ENCODE data around the gene IL23R. TPM values are rescaled to one million over a fixed set of nuclear protein-coding genes. Genes with fewer than 3 reads are reported as not detected.
"Not testable (repeated sequence)": the region's sequence is repeated elsewhere in the genome, so short reads cannot be mapped to it uniquely, and the experiment has no call there.

The IL23R gene
- total RNA-seq, 1 experiment from 2014 or later, result not detected

- DNase-seq (ENCODE audit: low spot score), result no peak
Observed at GRCh38 chr1:67193704-67194103, 27.4 kb downstream of the IL23R start.

GRCh38 chr1:67194209-67194863 lies 28.1 kb downstream of the IL23R start:
- DNase-seq (ENCODE audit: low spot score), result no peak

DNA sequence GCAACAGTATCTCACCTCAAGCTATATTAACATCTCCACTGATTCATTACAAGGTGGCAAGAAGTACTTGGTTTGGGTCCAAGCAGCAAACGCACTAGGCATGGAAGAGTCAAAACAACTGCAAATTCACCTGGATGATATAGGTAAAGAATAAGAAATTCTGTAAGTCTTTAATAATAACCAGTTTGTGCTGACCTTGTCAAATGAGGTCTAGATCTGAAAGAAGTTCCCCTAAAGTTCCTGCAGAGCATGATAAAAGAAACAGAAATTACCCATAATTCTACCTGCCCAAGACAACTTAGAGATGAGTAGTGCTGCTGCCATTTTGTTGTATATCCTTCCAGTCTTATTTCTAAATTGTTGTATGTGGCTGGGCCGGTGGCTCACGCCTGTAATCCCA lies 34.5 kb downstream of the IL23R start:
- DNase-seq (ENCODE audit: low spot score), result no peak

GRCh38 chr1:67201891-67202290 lies 35.6 kb downstream of the IL23R start:
- DNase-seq (ENCODE audit: low spot score), result no peak

- DNase-seq (ENCODE audit: low spot score), result no peak
Observed at GRCh38 chr1:67204298-67204980, 38.2 kb downstream of the IL23R start.

DNA sequence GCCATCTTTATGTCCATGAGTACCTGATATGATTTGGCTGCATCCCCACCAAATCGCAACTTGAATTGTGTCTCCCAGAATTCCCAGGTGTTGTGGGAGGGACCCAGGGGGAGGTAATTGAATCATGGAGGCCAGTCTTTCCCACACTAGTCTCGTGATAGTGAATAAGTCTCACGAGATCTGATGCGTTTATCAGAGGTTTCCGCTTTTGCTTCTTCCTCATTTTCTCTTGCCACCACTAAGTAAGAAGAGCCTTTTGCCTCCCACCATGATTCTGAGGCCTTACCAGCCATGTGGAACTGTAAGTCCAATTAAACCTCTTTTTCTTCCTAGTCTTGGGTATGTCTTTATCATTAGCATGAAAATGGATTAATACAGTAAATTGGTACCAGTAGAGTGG lies 41.1 kb downstream of the IL23R start:
- not testable (repeated sequence) for DNase-seq (ENCODE audit: low spot score)

GRCh38 chr1:67208217-67208616 lies 42.0 kb downstream of the IL23R start:
- DNase-seq (ENCODE audit: low spot score), result no peak

DNA sequence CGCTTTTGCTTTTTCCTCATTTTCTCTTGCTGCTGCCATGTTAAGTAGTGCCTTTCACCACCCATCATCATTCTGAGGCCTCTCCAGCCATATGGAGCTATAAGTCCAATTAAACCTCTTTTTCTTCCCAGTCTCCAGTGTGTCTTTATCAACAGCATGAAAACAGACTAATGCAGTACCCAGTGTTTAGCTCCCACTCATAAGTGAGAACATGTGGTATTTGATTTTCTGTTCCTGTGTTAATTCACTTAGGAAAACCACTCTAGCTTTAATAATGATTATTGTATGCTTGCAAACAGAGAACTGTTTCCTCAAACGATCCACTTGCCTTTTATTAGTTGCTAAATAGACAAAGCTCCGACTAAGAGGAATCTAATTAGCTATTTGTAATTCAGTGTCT lies 43.3 kb downstream of the IL23R start:
- DNase-seq (ENCODE audit: low spot score), result no peak

DNA sequence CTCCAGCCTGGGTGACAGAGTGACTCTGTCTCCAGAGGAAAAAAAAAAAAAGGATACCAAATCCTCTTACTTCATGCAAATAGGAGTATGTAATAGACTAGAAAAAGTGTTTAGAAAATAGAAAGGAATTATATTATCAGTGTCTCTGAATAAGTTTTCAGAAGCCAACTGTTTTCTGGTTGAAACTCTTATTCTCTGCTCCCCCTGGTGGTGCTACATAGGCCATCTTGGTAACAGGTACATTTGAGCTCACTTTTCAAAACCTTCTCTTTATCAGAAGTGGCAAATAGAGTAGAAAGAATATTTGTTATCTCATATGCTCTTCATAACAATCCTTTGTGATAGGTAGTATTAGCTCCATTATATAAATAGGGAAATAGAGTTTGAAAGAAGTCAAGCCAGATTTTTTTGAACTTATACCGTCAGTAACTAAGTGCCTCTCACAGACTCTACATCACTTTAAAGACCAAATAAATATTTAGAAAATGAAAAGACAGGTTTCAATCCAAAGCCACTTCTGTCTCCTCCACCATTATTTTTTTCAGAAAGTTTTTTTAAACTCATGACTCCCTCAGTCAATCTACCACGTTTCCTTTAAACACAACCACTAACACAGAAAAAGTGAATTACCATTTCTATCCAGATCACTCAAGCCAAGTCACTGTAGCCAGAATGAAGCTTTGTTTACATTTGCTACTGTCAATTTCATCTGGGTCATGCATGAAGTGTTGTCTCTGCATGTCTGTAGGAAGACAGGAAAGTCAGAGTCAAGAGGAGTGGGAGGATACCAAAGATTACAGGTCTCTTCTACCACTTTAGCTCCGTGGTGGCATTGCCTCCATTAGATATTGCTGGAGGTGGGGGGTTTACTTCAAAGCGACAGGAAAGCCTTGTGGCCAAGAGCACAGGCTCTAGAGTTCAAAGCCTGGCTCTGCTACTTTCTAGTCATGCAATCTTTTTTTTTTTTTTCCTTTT lies 45.6 kb downstream of the IL23R start:
- DNase-seq (ENCODE audit: low spot score), result peak; percentile 21

DNA sequence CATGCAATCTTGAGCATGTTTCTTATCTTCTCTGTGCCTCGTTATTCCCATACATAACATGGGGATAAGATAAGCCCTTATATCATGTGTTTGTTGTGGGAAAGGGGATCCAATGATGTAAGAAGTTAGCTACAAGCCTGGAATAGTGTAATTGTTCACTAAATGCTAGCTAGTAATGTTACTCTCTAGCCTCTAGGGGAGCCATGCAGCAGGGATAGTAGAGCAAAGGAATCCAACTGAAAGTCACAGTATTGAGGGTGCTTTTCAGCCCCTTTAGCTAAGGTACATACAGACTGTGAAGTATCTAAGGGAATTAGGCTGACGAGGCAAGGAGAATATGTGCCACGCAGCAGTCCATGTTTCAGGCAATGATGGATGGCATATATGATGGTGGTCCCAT lies 46.9 kb downstream of the IL23R start:
- DNase-seq (ENCODE audit: low spot score), result peak; percentile 12

DNA sequence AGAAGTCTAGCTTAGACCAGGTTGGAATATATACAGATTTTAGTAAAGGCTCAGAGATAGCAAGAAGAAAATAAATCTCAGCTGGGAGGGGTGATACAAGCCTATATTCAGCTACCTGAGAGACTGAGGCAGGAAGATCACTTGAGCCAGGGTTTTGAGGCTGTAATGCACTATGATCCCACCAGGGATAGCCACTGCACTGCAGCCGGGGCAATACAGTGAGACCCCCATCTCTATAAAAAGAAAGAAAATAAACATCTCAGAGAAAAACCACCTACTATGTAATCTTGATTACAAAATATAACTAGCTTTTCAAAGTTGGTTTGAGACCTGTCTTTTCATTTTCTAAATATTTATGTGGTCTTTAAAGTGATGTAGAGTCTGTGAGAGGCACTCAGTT lies 47.7 kb downstream of the IL23R start:
- DNase-seq (ENCODE audit: low spot score), result no peak

DNA sequence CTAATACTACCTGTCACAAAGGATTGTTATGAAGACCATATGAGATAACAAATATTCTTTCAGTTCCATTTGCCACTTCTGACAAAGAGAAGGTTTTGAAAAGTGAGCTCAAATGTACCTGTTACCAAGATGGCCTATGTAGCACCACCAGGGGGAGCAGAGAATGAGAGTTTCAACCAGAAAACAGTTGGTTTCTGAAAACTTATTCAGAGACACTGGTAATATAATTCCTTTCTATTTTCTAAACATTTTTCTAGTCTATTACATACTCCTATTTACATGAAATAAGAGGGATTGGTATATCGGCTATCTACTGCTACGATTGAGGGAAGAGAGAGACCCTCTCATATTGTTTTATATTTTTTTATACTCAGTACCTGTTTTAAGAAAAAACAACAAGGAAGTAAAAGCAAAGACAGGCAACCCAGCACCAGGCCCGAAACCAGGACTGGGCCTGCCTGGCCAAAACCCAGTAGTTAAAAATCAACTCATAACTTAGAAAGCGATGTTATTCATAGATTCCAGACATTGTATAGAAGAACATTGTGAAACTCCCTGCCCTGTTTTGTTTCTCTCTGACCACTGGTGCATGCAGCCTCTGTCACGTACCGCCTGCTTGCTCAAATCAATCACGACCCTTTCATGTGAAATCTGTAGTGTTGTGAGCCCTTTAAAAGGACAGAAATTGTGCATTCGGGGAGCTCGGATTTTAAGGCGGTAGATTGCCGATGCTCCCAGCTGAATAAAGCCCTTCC lies 48.3 kb downstream of the IL23R start:
- DNase-seq (ENCODE audit: low spot score), result peak; percentile 11

DNA sequence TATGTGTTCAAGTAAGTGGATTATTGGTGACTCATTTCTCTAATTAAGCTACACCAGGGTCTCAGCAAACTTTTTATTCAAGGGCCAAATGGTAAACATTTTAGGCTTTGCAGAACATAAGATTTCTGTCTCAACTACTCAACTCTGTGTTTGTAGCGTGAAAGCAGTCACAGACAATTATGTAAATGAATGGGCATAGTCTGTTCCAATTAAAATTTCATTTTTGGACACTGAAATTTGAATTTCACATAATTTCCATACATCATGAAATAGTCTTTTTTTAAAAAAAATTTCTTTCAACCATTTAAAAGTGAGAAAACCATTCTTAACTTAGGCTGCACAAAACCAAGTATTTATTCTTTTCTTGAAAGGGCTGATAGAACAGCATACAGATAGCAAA lies 50.1 kb downstream of the IL23R start:
- DNase-seq (ENCODE audit: low spot score), result no peak

DNA sequence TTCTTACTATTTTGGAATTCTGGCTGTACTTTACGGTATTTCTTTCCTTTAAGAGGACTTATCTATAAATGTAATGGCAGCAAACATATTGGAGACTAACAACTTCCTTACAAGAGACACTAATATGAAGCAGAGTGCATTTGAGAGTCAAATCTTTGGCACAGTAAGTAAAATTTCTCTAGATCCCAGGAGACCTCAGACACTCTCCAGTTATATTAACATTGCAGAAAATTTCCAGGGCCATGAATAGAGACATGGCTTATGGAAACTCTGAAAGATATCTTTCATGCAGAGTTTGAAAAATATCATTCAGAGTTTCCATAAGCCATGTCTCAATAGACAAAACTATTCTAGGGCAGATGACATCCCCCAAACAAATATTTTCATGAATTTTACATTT lies 51.2 kb downstream of the IL23R start:
- no peak for DNase-seq (ENCODE audit: low spot score)

GRCh38 chr1:67217938-67218337 lies 51.7 kb downstream of the IL23R start:
- DNase-seq (ENCODE audit: low spot score), result no peak

DNA sequence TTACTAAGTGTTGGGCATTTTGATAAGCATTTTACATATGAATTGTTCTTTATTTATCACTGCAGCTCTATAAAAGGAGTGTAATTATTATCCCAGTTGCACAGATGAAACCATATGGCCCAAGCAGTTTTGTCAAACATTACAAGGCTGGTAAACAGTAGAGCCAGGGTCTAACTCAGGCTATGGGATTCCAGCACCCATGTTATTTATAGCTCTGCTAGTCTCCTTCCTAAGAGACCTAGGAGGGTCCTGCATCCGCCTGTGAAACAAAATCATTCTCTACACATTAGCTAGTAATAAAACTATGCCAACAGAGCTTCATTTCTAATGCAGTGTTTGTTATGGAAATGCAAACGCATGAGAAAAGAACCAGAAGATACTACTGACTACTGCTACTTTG lies 58.6 kb downstream of the IL23R start:
- DNase-seq (ENCODE audit: low spot score), result no peak

DNA sequence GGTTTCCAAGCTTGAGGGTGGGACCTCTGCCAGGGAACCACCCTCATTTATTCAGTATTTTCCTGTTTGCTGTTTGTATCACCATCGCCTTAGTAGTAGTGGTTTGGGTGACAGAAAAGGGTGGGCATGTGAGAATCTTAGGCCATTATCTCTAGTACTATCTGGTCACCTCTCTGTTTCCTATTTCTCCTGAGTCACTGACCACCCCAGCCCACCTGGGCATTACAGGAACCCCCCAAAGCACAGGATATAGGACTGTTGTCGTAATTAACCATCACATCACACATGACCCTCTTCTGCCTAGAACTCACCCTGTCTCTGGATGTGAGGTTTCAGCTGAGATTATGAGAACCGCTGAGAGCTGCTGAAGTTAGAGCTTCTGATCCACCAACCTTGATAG lies 60.4 kb downstream of the IL23R start:
- DNase-seq (ENCODE audit: low spot score), result no peak

DNA sequence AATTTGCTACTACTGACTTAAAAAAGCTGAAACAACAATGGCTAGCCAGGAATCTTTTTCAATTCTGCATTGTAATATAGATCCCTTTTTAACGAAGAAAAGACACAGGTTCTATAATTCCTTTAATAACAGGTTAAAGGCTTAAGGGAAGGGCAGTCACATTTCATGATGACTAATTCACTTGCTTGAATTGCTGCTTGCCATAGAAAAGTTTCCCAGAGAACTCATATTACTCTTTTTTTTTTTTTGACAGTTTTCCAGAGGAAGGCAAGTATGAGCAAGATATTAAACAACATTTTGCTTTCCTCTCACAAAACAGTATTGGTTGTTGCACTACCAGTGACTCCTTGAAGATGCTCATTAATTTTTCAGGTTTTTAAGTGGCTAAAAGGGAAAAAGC lies 60.9 kb downstream of the IL23R start:
- no peak for DNase-seq (ENCODE audit: low spot score)

DNA sequence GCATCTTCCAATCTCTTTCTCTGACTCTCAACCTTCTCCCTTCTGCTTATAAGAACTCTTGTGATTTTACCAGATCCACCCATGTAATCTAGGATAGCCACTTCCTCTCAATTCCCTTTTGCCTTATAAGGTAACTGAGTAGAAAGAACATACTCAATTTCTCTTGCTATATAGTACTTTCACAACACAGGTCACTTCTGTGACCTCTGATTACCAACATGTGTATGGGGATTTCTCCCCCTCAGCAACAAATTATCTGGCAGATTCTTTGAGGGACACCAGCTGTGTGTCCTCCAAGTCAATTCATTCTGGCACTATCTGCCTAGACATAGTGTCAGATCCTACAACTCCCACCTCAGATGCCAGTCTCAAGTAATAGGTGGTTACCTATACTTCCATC lies 62.5 kb downstream of the IL23R start:
- no peak for DNase-seq (ENCODE audit: low spot score)

GRCh38 chr1:67230539-67230938 lies 64.3 kb downstream of the IL23R start:
- no peak for DNase-seq (ENCODE audit: low spot score)

DNA sequence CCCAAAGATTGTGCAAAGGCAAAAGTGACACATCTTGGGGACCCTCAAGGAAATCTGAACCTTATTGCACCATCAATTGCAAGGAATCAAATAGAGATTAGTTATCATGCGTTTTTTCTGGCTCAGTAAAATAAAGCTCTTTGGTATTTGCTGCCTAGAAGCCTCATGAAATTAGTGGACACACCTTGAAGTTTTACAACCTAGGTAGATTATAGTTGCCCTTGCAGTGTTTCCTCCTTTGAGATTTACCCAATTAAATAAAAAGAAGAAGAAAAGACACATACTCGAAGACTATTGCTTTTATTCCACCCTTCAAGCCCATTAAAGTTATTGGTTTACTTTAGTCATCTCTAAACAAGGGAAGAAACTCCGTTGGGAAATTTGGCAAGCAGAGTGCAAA lies 70.0 kb downstream of the IL23R start:
- no peak for DNase-seq (ENCODE audit: low spot score)

DNA sequence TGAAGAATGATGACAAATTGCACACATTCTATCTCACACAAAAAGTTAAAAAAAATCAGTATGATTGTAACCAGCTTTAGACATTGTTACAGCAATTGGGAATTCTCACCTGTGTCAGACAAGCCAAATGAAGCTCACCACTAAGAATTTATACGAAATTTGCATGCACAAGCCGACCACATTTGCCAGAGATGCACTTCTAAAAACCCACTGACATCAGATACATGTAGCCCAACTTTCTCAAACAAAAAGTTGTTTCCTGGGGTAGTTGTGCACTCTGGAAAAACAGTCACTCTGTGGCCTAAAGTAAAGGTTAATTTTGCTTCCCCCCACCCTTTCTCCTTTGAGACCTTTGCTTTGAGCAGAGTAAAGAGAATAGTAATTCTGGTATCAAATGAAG lies 73.5 kb downstream of the IL23R start:
- DNase-seq (ENCODE audit: low spot score), result no peak

All from A172 (cell line).